Mesothelial cell of epicardium (in vitro differentiated cells): ENCODE results near the gene TOP1. TPM values are rescaled to one million over a fixed set of nuclear protein-coding genes. Genes with fewer than 3 reads are reported as not detected.

Experiments used
- DNase-seq, 2 experiments: peaks; one replicate each; pipeline ENCODE4 v3.0.0; 2021; ENCODE audit warnings: low spot score in 2 of 2; ENCODE audit not compliant: unreplicated experiment in 2 of 2
- H3K27ac Mint-ChIP-seq: 2 replicates; pipeline ENCODE4 v1.8.0; 2021; ENCODE audit warnings: mixed read lengths
- H3K27me3 Mint-ChIP-seq: 2 replicates; pipeline ENCODE4 v1.8.0; 2021; ENCODE audit warnings: low read depth, mixed read lengths
- H3K36me3 Mint-ChIP-seq: 2 replicates; pipeline ENCODE4 v1.8.0; 2021; ENCODE audit warnings: mixed read lengths
- H3K4me1 Mint-ChIP-seq: 2 replicates; pipeline ENCODE4 v1.8.0; 2021; ENCODE audit warnings: mixed read lengths
- H3K4me3 Mint-ChIP-seq: 2 replicates; pipeline ENCODE4 v1.8.0; 2021; ENCODE audit warnings: mild to moderate bottlenecking, moderate library complexity, mixed read lengths
- H3K9me3 Mint-ChIP-seq: 2 replicates; pipeline ENCODE4 v1.8.0; 2021; ENCODE audit warnings: mixed read lengths
- total RNA-seq: library from RNA; stranded (reverse); gene quantifications from 3 replicates; pipeline ENCODE4 v1.2.1, GENCODE V29; 2021
- TF ChIP-seq, protein P1 (sequence below): fragments of 200-600 bp; sonication (generic); IDR thresholded peaks from one replicate; pipeline ENCODE4 v1.5.0; 2021; ENCODE audit warnings: antibody characterized with exemption; ENCODE audit not compliant: unreplicated experiment

Gene TOP1
- total RNA-seq, 1 donor from 2014 or later = 76.7 TPM

DNA sequence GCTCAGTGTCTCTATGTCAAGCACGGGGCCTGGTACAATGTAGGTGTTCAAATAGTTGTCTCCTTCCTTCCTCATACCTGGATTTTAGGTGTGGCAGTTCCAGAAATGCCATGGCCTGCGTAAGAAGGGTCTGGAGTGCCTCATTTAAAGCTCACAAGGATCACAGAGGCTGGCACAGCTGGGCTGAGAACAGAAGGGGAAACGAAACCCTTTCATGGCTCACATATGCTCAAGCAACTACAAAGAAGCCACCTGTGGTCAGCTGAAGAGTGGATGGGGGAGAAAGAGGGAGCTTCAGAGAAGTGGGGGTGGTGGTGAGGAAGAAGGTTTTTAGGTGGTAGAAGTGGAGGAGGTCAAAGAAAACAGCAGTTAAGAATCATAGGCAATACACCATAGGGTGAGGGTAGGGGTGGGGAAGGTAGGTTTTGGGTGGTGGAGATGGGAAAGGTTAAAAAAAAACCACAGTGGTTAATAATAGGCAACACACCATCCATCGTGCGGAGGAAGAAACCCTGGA is 17.0 kb upstream of the TOP1 start:
- H3K27me3 Mint-ChIP-seq = no peaks in the 10 kb centered on the region
- H3K36me3 Mint-ChIP-seq = no peaks in the 10 kb centered on the region
- no peak overlapping the region for H3K4me3 Mint-ChIP-seq
- DNase-seq = no peak
- H3K27ac Mint-ChIP-seq = no peak overlapping the region
- H3K4me1 Mint-ChIP-seq = peaks cover 17% of the 10 kb centered on the region
- TF ChIP-seq, protein P1, sequence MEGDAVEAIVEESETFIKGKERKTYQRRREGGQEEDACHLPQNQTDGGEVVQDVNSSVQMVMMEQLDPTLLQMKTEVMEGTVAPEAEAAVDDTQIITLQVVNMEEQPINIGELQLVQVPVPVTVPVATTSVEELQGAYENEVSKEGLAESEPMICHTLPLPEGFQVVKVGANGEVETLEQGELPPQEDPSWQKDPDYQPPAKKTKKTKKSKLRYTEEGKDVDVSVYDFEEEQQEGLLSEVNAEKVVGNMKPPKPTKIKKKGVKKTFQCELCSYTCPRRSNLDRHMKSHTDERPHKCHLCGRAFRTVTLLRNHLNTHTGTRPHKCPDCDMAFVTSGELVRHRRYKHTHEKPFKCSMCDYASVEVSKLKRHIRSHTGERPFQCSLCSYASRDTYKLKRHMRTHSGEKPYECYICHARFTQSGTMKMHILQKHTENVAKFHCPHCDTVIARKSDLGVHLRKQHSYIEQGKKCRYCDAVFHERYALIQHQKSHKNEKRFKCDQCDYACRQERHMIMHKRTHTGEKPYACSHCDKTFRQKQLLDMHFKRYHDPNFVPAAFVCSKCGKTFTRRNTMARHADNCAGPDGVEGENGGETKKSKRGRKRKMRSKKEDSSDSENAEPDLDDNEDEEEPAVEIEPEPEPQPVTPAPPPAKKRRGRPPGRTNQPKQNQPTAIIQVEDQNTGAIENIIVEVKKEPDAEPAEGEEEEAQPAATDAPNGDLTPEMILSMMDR = no peak
- peaks cover 6% of the 10 kb centered on the region for H3K9me3 Mint-ChIP-seq

DNA sequence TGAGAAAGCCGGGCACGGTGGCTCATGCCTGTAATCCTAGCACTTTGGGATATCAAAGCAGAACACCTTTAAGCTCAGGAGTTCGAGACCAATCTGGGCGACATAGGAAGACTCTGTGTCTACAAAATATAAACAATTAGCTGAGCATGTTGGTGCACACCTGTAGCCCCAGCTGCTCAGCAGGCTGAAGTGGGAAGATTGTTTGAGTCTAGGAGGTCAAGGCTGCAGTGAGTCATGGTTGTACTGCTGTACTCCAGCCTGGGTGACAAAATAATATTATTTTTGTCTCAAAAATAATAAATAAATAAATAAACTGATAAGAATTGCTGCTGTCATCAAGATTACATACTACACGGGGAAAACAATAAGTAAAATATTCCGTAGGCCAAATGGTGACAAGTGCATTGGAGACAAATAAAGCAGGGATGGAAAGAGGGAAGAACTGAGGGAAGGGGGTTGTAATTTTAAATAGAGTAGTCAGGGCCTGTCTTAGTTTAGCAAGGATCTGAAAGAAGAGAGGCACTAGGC is 14.0 kb upstream of the TOP1 start:
- DNase-seq = no peak
- H3K9me3 Mint-ChIP-seq = no peaks in the 10 kb centered on the region
- H3K27me3 Mint-ChIP-seq = no peaks in the 10 kb centered on the region
- peaks cover 9% of the 10 kb centered on the region for H3K4me1 Mint-ChIP-seq
- TF ChIP-seq, protein P1 = no peak
- no peaks in the 10 kb centered on the region for H3K36me3 Mint-ChIP-seq
- H3K27ac Mint-ChIP-seq = no peak overlapping the region
- H3K4me3 Mint-ChIP-seq = no peak overlapping the region

DNA sequence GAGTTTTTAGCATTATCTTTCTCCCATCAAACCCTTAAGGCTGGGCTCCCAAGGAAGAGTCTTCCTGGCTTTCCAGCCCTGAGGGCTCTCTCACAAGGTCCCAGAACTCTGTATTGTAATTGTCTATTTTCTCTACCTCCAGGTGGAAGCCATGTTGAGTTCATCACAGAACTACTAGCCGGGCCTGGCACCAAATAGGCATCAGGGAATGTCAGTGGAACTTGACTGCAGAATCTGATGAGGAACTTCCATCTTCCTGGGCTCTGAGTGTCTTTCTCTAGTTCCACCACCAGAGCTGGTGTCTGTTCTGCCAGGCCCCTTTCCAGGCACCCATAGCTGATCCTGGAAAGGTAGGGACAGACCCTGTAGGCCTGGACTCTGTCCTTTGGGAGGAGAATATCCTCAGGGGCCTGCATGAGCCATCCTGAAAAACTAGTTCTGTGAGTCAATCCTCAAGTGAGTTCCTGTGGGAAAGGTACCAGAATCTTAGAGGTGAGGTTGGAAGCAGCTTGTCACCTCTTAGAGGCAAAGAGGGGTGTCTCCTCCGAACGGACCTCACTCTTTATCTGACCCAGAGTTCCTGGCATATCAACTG is 11.1 kb upstream of the TOP1 start:
- peaks cover 2% of the 10 kb centered on the region for H3K4me1 Mint-ChIP-seq
- H3K4me3 Mint-ChIP-seq = no peak overlapping the region
- no peaks in the 10 kb centered on the region for H3K36me3 Mint-ChIP-seq
- H3K27me3 Mint-ChIP-seq = peaks cover 9% of the 10 kb centered on the region
- TF ChIP-seq, protein P1 = no peak
- no peaks in the 10 kb centered on the region for H3K9me3 Mint-ChIP-seq
- no peak for DNase-seq
- no peak overlapping the region for H3K27ac Mint-ChIP-seq

DNA sequence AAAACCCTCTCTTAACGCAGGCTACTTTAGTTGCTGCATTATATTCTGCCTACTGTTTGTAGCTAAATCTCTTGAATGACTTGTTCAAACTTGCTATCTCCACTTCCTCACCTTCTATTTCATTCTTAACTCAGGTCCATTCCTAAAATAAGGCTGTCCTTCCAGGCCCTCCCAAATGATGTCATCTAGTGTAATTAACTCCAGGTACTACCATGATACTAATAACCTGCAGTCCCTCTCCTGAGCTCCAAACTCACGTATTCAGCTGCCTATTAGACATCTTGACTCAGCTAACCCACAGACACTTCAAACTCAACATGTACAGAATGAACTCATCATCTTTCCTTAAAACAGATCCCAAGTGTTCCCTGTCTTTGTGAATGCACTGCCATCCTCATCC is 10.5 kb upstream of the TOP1 start:
- H3K27me3 Mint-ChIP-seq = peaks cover 11% of the 10 kb centered on the region
- H3K4me1 Mint-ChIP-seq = peaks cover 2% of the 10 kb centered on the region
- TF ChIP-seq, protein P1 = no peak
- no peaks in the 10 kb centered on the region for H3K36me3 Mint-ChIP-seq
- H3K9me3 Mint-ChIP-seq = no peaks in the 10 kb centered on the region
- H3K4me3 Mint-ChIP-seq = no peak overlapping the region
- H3K27ac Mint-ChIP-seq = no peak overlapping the region
- no peak for DNase-seq

DNA sequence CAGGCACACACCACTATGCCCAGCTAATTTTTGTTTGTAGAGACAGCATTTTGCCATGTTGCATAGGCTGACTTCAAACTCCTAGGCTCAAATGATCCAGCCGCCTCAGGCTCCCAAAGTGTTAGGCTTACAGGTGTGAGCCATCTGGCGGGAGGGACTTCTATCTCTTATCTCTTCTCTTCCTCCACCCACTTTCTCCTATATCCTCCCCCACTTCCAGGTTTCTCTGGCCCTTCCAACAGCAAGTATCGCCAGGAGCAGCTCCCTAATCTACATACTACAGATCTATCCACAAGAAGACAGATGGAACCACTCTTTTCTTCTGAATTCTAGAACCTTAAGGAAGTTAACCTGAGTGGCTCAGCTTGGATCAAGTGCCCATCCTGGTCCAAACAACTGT is 5.1 kb upstream of the TOP1 start:
- DNase-seq = no peak
- H3K9me3 Mint-ChIP-seq = no peaks in the 10 kb centered on the region
- H3K27ac Mint-ChIP-seq = no peak overlapping the region
- TF ChIP-seq, protein P1 = no peak
- no peaks in the 10 kb centered on the region for H3K36me3 Mint-ChIP-seq
- H3K4me1 Mint-ChIP-seq = peaks cover 9% of the 10 kb centered on the region
- H3K4me3 Mint-ChIP-seq = no peak overlapping the region
- H3K27me3 Mint-ChIP-seq = peaks cover 11% of the 10 kb centered on the region
